Activated T-helper 1 cell treated with anti-CD3 and anti-CD28 coated beads, Interleukin-12 subunit alpha, Interleukin-12 subunit beta, Interleukin-2, Interleukin-4 antibody, amounts not matched to agents 30 ng/mL and 10 ng/mL and 1 ng/mL, durations not matched to agents 14 hours and 24 hours and 36 hours (primary cell): ENCODE data around the gene LGALS7. TPM values are rescaled to one million over a fixed set of nuclear protein-coding genes. Genes with fewer than 3 reads are reported as not detected.
"Not testable (repeated sequence)": the region's sequence is repeated elsewhere in the genome, so short reads cannot be mapped to it uniquely, and the experiment has no call there.

Experiments
- DNase-seq: peaks from one replicate; pipeline ENCODE4 v3.0.0; 2021; ENCODE audit warnings: low spot score
- H3K27ac Mint-ChIP-seq: one replicate; pipeline ENCODE4 v1.8.0; 2021; ENCODE audit warnings: mild to moderate bottlenecking, mixed read lengths
- H3K27me3 Mint-ChIP-seq: one replicate; pipeline ENCODE4 v1.8.0; 2022; ENCODE audit warnings: mild to moderate bottlenecking, moderate library complexity, mixed read lengths; ENCODE audit not compliant: insufficient read depth
- H3K36me3 Mint-ChIP-seq: one replicate; pipeline ENCODE4 v1.8.0; 2021; ENCODE audit warnings: low read depth, mixed read lengths
- H3K4me1 Mint-ChIP-seq: one replicate; pipeline ENCODE4 v1.8.0; 2021; ENCODE audit warnings: low read depth, mixed read lengths
- H3K4me3 Mint-ChIP-seq: one replicate; pipeline ENCODE4 v1.8.0; 2021; ENCODE audit warnings: mild to moderate bottlenecking, moderate library complexity, mixed read lengths
- H3K9me3 Mint-ChIP-seq: one replicate; pipeline ENCODE4 v1.8.0; 2021; ENCODE audit warnings: mixed read lengths
- intact Hi-C: fragments of 100-400 bp; cut with micrococcal nuclease; formaldehyde crosslinking; loops from one replicate; pipeline ENCODE4 v1.15.1; 2024
- total RNA-seq: library from RNA; stranded (reverse); gene quantifications from 2 replicates; pipeline ENCODE4 v1.2.3, GENCODE V29; 2022

LGALS7 gene
- not detected in 2 replicates for total RNA-seq

DNA sequence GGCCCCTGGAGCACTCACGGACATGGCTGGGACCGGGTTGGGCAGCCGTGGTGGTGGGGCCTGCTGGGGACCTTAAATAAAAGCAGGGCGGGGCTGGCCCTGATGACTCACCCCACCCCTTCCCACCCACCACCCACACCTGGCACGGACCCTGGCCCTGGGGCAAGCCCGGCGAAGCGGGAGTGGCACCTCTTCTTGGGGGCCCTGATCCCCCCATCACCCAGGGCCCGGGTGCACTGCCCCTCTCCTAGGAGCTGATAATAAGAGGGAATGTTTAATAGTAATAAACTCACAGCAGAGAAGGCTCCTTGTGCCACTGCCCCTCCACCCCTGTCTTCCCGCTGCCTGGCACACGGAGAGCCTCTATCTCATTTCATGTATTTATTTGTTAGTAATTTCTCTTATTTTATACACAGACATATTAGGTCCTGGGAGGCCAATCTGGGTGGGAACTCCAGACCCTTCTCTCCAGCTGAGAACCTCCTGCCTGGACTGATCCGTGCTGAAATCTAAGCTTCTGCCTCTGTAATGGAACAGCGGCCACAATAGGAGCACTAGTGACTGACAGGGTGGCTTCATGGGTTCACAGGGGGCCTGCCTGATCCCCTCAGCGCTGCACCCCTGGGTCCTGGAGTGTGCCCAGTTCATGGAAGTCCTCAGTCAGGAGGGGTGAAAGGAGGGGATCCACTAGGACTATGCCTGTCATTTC, at the start of gene LGALS7:
Gene LGALS7 (minus strand): TSS at position 49 of the 709 bp plus-strand sequence. CDS start 25 bp downstream, at position 24.
- intact Hi-C loops: no loop called here
- H3K9me3 Mint-ChIP-seq: no peaks in the 10 kb centered on the region
- peaks cover 2% of the 10 kb centered on the region for H3K27me3 Mint-ChIP-seq
- peaks cover 6% of the 10 kb centered on the region for H3K4me1 Mint-ChIP-seq
- H3K27ac Mint-ChIP-seq: no peak within 1 kb of the TSS
- no peak for DNase-seq
- no peak within 1 kb of the TSS for H3K4me3 Mint-ChIP-seq
- no peaks in the 10 kb centered on the region for H3K36me3 Mint-ChIP-seq

DNA sequence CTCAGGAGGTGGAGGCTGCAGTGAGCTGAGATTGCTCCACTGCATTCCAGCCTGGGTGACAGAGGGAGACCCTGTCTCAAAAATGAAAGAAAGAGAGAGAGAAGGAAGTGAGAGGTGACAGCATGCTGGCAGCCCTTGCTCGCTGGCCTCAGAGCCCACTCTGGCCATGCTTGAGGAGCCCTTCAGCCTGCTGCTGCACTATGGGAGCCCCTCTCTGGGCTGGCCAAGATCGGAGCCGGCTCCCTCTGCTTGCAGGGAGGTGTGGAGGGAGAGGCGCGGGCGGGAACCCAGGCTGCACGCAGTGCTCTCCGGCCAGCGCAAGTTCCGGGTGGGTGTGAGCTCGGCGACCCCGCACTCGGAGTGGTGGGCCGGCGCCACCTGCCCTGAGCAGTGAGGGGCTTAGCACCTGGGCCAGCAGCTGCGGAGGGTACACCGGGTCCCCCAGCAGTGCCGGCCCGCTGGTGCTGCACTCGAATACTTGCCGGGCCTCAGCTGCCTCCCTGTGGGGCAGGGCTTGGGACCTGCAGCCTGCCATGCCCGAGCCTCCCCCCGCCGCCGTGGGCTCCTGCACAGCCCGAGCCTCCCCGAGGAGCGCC, 48.0 kb upstream of the LGALS7 start:
- intact Hi-C loops, H3K4me1 Mint-ChIP-seq: not testable (repeated sequence)

GRCh38 chr19:38819231-38819920, 46.1 kb upstream of the LGALS7 start:
- Mint-ChIP-seq H3K9me3 (no peaks in the 10 kb centered on the region), H3K36me3 (peaks cover 32% of the 10 kb centered on the region), H3K4me1 (no peaks in the 10 kb centered on the region), H3K27me3 (no peaks in the 10 kb centered on the region), H3K4me3 (no peak overlapping the region), H3K27ac (peak overlapping the region; percentile 48)
- DNase-seq: no peak
- intact Hi-C loops: no loop called here

More for the DNA sequence above, 48.0 kb upstream of the LGALS7 start:
- DNase-seq, H3K27ac Mint-ChIP-seq, H3K4me3 Mint-ChIP-seq, H3K9me3 Mint-ChIP-seq, H3K27me3 Mint-ChIP-seq: not testable (repeated sequence)
- H3K36me3 Mint-ChIP-seq: peaks cover 40% of the 10 kb centered on the region

GRCh38 chr19:38817081-38817480, 43.8 kb upstream of the LGALS7 start:
- H3K27me3 Mint-ChIP-seq: no peaks in the 10 kb centered on the region
- no peak overlapping the region for H3K4me3 Mint-ChIP-seq
- intact Hi-C loops: no loop called here
- H3K36me3 Mint-ChIP-seq: peaks cover 14% of the 10 kb centered on the region
- no peak for DNase-seq
- H3K4me1 Mint-ChIP-seq: no peaks in the 10 kb centered on the region
- no peaks in the 10 kb centered on the region for H3K9me3 Mint-ChIP-seq
- no peak overlapping the region for H3K27ac Mint-ChIP-seq

DNA sequence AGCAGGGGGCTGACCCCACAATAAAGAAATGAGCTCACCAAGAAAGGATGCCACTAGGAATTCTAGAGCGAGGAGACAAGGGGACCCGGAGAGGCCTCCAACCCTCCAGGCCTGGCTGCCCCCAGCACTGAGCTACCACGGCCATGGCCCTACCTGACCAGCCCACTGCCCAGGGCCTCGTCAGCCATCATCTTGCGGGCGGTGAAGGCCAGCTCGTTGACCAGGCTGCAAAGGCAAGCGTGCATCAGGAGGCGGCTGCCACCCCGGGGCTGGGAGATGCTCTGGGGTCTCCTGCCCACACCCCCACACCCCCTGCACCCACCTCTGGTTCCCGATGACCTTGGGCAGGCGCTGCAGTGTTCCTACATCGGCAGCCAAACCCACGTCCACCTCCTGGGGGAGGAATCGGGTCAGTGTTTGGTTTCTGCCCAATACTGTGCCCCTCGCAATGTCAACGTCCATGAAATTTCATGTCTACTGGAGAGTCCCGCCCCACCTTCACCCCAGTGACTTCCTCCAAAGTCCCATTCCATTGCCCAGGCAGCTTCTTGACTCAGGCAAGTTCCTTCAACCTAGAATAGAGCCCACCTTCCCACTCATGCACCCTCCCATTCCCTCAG, 42.9 kb upstream of the LGALS7 start:
- Mint-ChIP-seq H3K36me3 (peaks cover 11% of the 10 kb centered on the region), H3K27ac (no peak overlapping the region), H3K27me3 (no peaks in the 10 kb centered on the region), H3K4me3 (no peak overlapping the region), H3K9me3 (no peaks in the 10 kb centered on the region), H3K4me1 (no peaks in the 10 kb centered on the region)
- DNase-seq: no peak
- intact Hi-C loops: no loop called here

- no peak for DNase-seq
- H3K9me3 Mint-ChIP-seq: no peaks in the 10 kb centered on the region
- H3K4me3 Mint-ChIP-seq: no peak overlapping the region
- H3K27ac Mint-ChIP-seq: no peak overlapping the region
- no peaks in the 10 kb centered on the region for H3K4me1 Mint-ChIP-seq
- peaks cover 6% of the 10 kb centered on the region for H3K36me3 Mint-ChIP-seq
- H3K27me3 Mint-ChIP-seq: no peaks in the 10 kb centered on the region
- intact Hi-C loops: no loop called here
Measured at GRCh38 chr19:38815059-38816001, 42.0 kb upstream of the LGALS7 start.

DNA sequence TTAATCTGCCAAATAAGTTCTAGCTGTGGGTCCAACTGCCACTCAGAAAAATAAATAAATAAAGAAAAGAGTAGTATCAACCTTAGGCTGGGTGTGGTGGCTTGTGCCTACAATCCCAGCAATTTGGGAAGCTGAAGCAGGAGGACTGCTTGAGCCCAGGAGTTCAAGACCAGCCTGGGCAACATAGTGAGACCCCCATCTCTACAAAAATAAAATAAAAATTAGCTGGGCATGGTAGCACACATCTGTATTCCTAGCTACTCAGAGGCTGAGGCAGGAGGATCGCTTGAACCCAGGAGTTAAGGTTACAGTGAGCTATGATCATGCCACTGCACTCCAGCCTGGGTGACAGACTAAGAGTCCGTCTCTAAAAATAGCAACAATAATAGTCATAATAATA, 40.6 kb upstream of the LGALS7 start:
- H3K4me1 Mint-ChIP-seq, H3K36me3 Mint-ChIP-seq, H3K9me3 Mint-ChIP-seq, H3K27me3 Mint-ChIP-seq, intact Hi-C loops, DNase-seq, H3K4me3 Mint-ChIP-seq, H3K27ac Mint-ChIP-seq: not testable (repeated sequence)

DNA sequence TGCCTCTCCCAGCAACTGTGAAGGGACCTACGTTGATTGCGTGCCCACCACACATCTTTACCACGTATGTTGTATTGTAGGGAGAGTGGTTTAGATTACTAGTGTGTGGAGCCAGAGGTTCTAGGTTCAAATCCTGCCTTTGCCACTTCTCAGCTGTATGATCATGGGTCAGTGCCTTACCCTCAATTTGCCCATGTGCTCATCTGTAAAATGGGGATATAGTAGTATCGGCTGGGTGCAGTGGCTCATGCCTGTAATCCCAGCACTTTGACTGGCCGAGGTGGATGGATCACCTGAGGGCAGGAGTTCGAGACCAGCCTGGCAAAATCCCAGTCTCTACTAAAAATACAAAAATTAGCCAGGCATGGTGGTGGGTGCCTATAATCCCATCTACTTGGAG, 40.0 kb upstream of the LGALS7 start:
- no peaks in the 10 kb centered on the region for H3K9me3 Mint-ChIP-seq
- H3K36me3 Mint-ChIP-seq: peaks cover 6% of the 10 kb centered on the region

GRCh38 chr19:38812841-38813320, 39.6 kb upstream of the LGALS7 start, which contains the start of gene LGALS4:
Gene LGALS4, minus strand, starts transcription at chr19:38812945. Its CDS starts 59 bp downstream, at chr19:38812886.
- intact Hi-C loops: no loop called here
- Mint-ChIP-seq H3K27me3 (no peaks in the 10 kb centered on the region), H3K4me1 (no peaks in the 10 kb centered on the region)

More for the DNA sequence above, 40.0 kb upstream of the LGALS7 start:
- no peak overlapping the region for H3K27ac Mint-ChIP-seq
- no peaks in the 10 kb centered on the region for H3K27me3 Mint-ChIP-seq
- H3K4me1 Mint-ChIP-seq: no peaks in the 10 kb centered on the region
- H3K4me3 Mint-ChIP-seq: no peak overlapping the region
- intact Hi-C loops: no loop called here
- DNase-seq: no peak

DNA sequence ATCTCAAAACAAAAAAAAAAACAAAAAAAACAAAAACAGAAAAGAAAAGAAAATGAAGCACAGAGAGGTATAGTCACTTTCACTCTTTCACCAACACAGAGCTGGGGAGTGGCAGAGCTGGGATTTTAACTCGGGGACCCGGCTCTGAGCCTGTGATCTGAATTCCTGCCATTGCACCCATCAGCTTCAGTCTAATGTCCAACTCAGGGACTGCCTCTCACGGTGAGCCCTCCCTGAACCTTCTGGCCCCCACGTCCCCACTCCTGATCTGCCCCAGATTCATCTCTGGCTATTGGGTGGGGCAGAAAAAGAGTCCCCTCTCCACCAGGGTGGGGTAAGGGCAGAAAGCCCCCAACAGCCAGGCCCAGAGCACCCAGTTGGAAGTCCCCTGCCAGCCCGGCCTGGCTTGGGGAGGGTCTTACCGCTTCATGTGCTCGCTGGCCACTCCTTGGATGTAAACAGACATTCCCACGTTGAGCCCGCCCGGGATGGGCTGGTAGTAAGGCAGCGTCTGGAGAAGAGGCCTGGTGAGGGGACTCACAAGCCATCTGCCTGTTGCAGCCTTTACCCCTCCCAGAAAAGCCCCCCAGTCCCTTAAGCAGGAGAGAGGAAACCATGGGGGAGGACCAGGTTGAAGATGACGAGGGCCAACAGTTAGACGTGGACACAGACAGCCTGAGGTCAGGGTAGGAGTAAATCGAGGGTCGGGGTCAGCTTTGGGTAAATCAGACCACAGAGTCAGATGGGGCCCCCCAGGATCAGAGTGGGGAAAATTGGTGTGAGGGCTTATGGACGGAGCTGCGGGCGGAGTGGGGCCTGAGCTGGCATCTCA, 38.9 kb upstream of the LGALS7 start:
- H3K9me3 Mint-ChIP-seq: no peaks in the 10 kb centered on the region
- H3K36me3 Mint-ChIP-seq: peaks cover 6% of the 10 kb centered on the region
- H3K4me1 Mint-ChIP-seq: no peaks in the 10 kb centered on the region
- DNase-seq: no peak
- H3K27me3 Mint-ChIP-seq: no peaks in the 10 kb centered on the region
- no peak overlapping the region for H3K27ac Mint-ChIP-seq
- intact Hi-C loops: no loop called here
- no peak overlapping the region for H3K4me3 Mint-ChIP-seq

More at GRCh38 chr19:38812841-38813320, 39.6 kb upstream of the LGALS7 start, which contains the start of gene LGALS4:
- Mint-ChIP-seq H3K36me3 (peaks cover 6% of the 10 kb centered on the region), H3K9me3 (no peaks in the 10 kb centered on the region), H3K27ac (no peak within 1 kb of the TSS), H3K4me3 (no peak within 1 kb of the TSS)
- no peak for DNase-seq

DNA sequence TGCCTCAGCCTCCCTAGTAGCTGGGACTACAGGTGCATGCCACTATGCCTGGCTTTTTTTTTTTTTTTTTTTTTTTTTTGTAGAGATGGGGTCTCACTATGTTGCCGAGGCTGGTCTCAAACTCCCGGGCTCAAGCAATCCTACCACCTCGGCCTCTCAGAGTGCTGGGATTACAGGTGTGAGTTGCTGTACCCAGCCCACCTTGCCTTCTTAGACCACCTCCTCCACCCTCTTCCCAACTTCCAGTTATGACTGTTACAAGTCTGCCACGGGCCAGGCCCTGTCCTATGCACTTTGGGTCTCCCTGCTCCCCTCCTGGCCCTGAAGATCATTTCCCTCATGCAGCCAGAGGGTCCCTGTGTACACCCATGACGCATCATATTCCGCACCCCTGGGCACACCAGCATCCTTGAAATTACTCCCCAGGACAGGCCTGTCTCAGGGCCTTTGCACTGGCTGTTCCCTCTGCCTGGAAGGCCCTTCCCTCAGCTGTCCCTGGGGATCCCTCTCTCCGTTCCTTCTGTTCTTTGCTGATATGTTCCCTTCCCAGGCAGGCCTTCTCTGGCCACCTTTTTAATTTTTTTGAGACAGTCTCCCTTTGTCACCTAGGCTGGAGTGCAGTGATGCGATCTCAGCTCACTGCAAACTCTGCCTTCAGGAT, 36.4 kb upstream of the LGALS7 start:
- Mint-ChIP-seq H3K27ac (peak overlapping the region; percentile 58), H3K4me3 (no peak overlapping the region), H3K4me1 (peaks cover 5% of the 10 kb centered on the region), H3K36me3 (peaks cover 2% of the 10 kb centered on the region), H3K9me3 (no peaks in the 10 kb centered on the region), H3K27me3 (no peaks in the 10 kb centered on the region)
- DNase-seq: no peak
- intact Hi-C loops: no loop called here
